HG02870 (cell line): ENCODE results near the gene LDB3.
"Not testable (repeated sequence)": the region's sequence is repeated elsewhere in the genome, so short reads cannot be mapped to it uniquely, and the experiment has no call there.

Experiments
- ATAC-seq: cut with Tn5 transposase; IDR thresholded peaks from one replicate; pipeline ENCODE4 v1.9.1; 2021; ENCODE audit warnings: mild to moderate bottlenecking, moderate library complexity; ENCODE audit not compliant: unreplicated experiment

The LDB3 gene, protein sequence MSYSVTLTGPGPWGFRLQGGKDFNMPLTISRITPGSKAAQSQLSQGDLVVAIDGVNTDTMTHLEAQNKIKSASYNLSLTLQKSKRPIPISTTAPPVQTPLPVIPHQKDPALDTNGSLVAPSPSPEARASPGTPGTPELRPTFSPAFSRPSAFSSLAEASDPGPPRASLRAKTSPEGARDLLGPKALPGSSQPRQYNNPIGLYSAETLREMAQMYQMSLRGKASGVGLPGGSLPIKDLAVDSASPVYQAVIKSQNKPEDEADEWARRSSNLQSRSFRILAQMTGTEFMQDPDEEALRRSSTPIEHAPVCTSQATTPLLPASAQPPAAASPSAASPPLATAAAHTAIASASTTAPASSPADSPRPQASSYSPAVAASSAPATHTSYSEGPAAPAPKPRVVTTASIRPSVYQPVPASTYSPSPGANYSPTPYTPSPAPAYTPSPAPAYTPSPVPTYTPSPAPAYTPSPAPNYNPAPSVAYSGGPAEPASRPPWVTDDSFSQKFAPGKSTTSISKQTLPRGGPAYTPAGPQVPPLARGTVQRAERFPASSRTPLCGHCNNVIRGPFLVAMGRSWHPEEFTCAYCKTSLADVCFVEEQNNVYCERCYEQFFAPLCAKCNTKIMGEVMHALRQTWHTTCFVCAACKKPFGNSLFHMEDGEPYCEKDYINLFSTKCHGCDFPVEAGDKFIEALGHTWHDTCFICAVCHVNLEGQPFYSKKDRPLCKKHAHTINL

DNA sequence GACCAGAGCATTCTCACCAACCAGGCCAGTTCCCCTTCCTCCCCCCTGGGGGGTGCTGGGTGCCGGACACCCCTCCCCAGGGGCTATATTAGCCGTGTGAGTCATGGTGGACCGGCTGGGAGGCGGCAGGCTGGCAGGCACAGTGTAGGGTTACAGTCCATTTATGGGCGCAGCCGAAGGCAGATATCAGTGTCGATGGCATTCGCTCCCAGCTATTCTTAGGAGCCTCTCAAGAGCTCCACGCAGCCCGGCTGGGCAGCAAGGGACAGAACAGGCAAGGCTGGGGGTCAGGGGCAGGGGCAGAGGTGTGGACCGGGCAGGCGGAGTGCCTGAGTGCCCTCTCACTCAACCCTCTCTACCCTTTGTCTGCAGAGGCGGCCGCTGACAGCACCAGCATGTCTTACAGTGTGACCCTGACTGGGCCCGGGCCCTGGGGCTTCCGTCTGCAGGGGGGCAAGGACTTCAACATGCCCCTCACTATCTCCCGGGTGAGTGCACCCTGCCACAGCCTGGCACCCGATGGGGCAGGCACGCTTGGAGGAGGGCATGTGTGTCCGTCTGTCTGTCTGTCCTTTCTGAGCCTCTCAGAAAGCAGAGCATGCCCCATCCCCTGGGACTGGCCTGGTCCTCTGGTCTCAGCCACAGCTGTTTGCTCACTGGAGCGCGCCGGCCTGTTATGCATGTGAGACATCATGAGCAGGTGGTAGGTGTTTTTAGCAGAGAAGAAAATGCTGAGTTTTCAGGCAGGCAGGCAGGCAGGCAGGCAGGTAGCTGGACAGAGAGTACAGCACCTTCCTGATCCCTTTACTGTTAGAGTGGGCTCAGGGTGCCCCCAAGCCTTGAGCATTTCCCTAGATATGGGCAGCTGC is at the start of gene LDB3:
TSS of gene LDB3 (plus strand) at position 215 of the 869 bp plus-strand sequence. CDS start at position 396, 181 bp downstream.
- no peak for ATAC-seq

DNA sequence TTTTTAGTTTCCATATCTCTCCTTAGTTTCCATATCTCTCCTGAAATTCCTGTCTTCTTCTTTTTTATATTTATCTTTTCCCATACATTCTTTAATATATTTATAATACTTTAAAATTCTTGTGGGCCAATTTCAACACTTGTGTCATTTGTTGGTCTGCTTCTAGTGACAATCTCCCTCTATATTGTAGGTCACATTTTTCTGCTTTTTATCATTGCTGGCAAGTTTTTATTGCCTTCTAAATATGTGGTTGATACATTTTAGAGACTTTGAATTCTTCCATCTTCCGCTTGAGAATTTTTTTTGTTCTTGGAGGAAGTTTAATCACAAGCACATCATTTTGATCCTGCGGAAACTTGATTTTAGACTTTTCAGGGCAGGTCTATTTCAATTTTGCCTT is 40.0 kb upstream of the LDB3 start:
- no peak for ATAC-seq

DNA sequence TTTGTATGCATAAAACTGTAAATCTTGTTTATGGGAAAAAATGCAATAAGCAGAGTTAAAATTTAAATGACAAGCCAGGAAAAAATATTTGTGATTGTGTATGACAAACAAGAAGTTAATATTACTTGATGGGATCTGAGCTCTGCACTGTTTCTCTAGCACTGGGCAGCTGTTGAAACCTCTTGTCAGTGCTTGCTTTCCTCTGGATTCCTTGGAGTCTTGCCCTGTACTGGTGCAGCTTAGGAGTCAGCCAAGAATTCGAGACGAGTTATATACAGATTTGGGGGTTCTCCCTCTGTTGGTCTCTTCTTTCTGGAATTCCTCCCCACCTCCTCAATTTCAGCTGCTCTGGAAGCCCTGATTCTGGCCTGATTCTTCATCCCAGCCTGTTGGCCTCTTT is 38.2 kb upstream of the LDB3 start:
- no peak for ATAC-seq

DNA sequence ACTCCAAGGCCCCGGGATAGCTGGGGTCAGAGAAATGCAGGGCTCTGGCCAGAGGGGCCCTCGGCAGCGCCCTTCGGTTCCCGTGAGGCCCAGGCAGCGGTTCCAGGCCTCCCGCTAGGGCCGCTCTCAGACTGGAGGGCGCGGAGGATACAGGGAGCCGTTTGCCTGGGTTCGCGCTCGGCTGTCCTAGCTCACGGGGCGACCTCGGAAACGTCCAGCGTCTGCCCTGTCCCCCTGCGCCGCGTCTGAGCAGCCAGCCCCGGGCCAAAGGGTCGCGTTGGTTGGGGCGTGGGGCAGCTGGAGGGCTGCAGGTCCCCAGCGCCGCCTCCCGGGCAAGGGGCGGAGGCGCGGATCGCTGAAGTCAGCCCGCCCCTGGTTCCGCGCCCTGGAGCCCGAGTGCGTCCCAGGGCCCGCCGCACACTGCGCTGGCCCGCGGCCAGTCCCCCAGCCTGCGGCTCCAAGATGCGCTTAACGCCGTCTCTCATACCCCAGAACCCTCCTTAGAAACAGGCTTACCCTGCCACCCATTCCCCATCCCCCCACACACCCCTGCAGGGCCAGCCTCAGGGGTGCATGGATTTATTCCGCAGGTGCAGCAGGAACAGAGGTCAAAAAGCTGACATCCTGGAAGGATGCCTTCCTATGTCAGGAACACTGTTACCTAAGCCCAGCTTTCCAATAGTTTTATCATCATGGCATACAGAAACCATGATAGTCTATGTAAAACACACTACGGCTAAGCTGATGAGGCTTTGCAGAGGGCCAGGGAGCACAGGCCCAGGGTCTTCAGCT is 36.1 kb upstream of the LDB3 start:
- ATAC-seq = no peak

DNA sequence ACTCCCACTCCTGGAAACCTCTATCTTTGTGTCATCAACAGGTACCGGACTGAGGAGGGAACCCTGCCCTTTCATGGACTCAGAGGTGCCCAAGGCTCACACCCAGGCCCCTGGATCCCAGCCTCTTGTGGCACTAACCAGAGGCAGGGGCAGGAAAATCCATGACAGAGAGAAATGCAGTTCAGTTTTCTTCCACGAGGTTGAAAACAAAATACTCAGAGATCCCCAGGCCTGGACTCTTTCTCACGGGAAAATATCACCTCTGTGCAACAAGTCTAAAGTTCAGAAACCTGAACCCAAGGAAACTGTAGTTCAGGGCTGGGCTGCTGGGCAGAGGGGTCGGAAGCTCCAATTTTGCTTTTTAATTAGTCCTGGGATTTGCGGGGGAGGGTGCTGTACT is 35.4 kb upstream of the LDB3 start:
- ATAC-seq = no peak

DNA sequence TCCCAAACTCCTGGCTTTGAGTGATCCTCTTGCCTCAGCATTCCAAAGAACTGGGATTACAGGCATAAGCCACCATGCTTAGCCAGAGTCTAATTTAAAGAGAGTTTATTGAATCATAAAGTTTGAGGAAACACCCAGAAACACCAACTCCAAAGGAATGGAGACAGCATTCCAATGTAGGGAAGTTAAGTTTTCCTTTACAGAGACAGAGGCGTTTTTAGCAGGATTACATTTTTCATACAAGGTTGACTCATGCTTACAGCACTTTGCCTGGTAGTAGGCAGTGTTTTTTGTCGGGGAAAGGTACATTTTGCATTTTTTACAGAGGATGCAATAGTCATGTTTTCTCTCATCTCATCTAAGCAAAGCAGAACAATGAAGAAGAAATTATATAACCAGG is 32.9 kb upstream of the LDB3 start:
- ATAC-seq = no peak

DNA sequence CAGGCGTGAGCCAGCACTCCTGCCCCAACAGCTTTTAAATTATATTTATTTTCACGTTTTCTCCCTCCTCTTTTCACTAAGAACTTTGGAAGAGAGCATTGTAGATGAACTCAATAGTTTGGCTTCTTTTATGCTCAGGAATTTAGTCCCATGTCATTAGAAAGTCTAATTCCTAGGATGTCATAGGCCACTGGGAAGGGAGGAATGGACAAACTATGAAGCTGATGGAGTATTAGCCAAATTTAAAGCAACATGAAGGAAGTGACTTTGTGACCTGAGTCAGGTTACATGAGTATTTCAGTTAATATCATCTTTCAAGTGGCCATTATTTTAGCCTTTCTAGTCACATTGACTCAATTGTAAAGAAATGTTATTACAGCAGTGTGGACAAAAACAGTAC is 32.0 kb upstream of the LDB3 start:
- no peak for ATAC-seq

DNA sequence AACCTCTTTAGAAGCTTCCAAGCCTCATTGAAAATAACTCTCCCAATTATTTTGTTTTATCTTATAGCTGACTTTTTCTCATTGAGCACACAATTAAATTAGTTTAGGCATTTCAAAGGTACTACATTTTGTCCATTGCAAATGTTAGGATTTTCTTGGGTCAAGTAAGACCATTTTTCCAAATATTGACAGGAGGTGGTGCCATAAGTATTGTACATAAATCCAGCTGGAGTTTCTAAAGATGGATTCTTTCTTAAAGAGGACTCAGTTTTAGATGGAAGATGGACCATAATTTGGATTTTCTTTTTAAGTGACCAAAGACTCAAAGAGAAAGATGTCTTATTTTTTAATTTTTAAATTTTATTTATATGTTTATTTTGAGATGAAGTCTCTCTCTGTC is 26.3 kb upstream of the LDB3 start:
- no peak for ATAC-seq

DNA sequence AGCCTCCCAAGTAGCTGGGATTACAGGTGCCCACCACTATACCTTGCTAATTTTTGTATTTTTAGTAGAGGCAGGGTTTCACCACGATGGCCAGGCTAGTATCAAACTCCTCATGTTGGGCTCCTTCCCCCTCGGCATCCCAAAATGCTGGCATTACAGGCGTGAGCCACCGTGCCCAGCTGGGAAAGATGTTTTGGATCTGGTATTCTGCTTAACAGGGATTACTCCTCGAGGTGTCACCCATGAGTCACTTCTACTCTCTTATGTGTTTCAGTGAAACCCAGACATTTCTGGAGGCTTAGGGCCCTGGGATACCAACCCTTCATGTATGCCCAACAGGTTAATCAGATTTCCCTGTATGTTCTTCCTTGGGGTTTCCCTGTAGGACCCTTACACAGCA is 25.8 kb upstream of the LDB3 start:
- ATAC-seq = no peak

DNA sequence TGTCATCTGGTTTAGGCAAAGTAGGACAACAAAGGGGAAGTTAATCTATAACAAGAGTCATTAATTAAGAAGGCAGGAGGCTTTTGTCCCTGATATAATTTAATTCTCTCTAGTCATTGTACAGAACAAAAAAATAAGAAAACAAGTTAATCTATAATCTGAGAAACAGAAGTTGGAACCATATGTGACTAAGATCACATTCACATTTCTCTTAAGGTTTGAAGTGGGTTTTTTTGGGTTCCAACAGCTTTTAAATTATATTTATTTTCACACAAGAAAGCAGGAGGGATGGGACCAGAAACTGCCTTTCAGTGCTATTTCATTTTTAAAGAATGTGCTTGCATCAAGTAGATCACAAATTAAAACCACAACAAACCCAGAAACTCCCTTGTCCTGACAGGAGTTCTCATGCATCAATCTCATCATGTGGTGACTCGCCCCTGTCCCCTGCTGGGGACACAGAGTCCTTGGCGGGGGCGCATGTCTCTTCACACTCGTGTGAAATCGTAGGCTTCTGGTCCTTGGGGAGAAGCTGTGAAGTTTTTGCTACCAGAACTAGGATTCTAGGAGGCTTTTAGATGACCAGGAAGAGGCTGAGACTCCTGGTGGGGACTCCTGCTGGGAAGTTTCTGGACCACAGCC is 24.0 kb upstream of the LDB3 start:
- no peak for ATAC-seq

DNA sequence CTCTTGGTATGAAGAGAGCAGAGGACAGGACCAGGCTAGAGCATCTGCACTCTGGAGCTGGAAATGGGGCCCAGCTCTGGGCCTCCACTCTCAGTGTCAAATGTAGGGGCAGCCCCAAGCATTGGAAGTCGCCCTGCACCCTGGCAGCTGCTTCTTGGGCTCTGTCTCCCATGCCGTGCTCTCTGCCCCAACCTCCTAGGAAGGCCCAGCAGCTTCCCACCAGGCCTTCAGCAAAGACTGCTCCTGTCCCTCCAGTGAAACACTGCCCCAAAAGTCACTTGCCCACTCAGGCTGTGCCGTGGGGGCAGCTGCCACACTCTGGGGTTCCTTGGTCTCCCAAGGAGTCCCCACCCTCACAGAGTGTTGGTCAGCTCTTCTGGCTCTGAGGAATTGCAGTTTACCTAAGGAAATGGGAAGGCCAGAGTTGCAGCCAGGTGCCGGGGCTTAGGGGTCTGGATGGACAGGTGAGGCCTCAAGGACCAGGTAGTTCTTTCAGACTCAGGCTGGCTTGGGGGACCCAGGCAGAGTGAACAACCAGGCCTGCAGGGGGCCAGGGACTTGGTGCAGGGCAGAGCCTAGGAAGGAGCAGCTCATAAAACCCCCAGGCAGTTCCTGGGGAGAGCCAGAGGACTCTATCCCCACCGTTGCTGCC is 23.4 kb upstream of the LDB3 start:
- ATAC-seq = no peak

DNA sequence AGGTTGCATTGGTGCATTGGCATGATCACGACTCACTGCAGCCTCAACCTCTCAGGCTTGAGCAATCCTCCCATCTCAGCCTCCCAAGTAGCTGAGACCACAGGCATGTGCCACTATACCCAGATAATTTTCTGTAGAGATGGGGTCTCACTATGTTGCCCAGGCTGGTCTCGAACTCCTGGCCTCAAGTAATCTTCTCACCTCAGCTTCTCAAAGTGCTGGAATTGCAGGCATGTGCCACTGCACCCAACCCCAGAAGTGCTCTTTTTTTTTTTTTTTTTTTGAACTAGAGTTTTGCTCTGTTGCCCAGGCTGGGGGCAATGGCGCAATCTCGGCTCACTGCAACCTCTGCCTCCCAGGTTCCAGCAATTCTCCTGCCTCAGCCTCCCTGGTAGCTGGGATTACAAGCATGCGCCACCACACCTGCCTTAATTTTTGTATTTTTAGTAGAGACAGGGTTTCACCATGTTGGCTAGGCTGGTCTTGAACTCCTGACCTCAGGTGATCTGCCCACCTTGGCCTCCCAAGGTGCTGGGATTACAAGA is 22.6 kb upstream of the LDB3 start:
- ATAC-seq = not testable (repeated sequence)

DNA sequence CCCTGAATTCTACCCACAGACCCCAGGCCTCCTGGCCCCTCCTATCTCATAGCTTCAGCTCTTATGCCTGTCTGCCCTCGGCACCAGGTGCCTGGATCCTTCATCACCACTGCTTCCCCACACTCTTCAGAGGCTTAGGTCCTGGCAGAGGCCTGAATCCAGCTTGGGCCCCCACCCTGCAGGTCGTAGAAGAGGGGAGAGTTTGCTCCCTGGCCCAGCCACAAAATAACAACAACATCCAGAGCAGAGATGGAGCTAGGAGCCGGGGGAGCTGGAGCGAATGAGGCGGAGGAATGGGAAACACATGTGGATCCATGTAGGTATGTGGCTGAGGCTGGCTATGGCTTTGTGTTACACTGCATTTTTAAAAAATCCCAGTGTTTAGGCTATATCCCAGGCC is 21.8 kb upstream of the LDB3 start:
- ATAC-seq = no peak

DNA sequence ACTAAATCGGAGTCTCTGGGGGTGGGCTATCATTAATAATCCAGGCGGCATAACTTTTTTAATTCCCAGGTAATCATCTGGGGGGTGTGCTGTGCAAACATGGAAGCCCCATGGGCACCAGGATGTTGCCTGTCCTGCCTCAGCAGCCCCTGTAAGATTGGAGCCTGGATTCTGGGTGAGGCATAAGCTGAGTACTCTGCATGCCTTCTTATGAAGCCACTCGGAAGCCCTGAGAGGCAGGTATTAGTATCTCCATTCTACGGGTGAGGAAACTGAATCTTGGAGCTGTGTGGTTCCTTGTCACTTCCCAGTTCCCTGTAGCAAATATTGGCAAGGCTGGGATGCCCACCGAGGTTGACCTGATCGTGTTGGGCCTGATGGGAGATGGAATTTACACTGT is 21.4 kb upstream of the LDB3 start:
- no peak for ATAC-seq

DNA sequence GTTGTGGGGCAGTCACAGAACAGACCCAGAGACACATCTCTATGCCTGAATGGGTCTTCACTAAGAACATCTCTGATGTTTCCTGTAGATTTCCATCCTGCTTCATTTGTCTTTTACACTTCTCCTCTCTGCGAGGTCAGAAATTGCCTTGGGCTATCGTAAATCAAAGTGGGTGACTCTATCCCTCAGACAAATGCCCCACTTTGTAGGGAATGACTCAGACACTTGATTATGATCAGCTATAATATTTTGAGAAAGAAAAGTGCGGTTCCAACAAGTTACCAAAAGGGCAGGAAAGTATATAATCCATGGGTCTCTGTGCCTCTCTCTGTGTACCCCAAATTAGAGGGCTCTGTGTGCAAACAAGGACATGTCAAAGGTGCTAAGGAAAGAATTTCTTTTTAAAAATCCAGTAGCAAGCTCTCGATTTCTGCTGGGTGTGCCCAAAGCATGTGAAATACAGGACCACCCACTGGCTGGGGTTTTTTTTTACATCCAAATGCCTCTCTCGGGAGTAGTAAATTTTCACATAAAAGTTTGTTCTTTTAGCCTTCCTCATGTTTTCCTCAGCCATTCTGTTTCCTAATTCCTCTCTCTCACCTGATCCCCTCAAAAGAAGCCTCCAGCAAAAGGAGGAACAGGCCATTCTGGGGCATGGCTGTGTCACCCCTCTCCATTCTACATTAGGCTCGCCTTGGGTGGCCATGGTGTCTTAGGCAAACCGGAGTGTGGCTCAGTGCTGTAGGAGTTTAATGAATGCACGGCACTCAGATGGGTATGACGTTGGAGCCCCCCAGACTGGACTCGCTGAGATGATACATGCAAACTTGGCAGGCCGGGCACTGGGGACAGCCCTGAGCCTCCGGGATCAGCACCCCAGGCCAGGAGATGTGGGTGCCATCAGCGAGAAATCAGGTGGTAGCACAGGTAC is 20.3 kb upstream of the LDB3 start:
- ATAC-seq = no peak

DNA sequence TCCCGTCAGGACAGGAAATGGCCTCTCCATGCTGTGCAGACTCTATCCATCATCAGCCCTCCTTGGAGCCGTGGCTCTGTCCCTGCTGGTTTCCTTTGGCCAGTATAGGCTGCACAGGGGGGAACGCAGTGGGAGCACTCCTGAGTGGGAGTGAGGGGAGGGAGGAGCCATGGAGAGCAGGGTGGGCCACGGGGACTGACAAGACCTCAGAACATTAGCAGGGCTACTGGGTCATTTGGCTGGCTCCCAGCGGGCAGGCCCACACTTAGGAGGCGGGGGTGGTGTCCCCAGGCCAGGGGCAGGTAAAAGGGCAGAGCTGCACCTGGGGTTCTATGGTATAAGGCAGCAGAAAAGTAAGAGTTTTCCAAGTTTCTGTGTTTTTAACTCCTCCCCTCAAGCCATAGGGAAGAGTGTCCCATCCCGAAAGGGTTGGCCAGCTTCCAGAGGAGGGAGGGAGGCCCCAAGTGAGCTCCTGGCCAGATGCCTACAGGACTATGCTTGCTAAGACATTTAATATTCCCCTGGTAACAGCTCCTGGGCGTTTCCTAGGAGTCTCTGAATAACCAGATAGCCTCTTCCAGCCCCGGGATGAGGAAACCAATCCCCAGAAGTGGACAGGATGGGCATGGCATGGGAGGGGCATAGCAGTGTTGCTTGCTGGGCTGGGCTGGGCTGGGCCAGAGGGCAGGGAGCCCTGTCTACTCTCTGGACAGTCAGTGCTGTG is 19.4 kb upstream of the LDB3 start:
- ATAC-seq = no peak

DNA sequence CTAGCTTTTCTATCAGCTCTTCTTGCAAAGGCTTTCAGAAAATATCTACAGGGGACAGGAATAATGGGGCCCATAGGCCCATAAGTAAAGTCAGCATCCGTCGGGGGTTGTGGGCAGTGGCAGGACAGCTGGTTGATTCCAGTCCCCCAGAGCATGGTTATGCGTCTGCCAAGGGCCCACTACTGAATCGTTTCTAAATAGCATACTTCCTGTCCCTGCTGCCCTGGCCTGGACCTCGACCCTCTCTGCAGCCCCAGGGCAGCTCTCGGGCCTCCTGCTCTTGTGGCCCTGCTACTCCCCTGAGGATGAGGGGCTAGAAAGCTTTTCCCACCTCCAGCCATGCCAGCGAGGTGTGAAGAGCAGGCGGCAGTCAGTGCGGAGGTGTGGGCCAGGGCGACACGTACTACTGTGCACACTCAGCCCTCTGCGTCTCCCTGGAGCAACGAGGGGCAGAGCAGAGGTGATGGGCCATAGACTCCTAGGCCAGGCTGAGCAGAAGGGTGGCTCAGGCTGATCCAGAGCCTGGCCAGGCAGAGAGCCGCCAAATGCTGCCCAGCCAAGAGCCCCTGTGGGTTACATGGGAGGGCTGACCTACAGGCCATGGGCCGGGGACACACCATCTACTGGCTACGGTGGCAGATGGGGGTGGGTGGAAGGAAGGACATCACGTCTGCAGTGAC is 18.7 kb upstream of the LDB3 start:
- no peak for ATAC-seq
